Liver (tissue), 9 donors: Measurements from ENCODE around the gene MFSD6. TPM values are rescaled to one million over a fixed set of nuclear protein-coding genes. Genes with fewer than 3 reads are reported as not detected.

Experiments used
- DNase-seq: peaks from one replicate; pipeline ENCODE4 v3.0.0-alpha.2; 2017; ENCODE audit warnings: low spot score
- H3K27ac ChIP-seq, 2 donors: one replicate each; pipeline ENCODE4 v1.7.0; 2013; ENCODE audit warnings: inconsistent platforms in 2 of 2, low read length in 2 of 2, control low read depth in 1 of 2, low read depth in 1 of 2, mild to moderate bottlenecking in 1 of 2
- H3K27me3 ChIP-seq, 4 donors: one replicate each; pipeline versions ENCODE4 v1.6.1 to v1.7.0; 2013; ENCODE audit warnings: low read length in 3 of 4, inconsistent platforms in 1 of 4, mild to moderate bottlenecking in 1 of 4, moderate library complexity in 1 of 4; ENCODE audit not compliant: control insufficient read depth in 4 of 4, insufficient read depth in 4 of 4
- H3K36me3 ChIP-seq, 4 donors: one replicate each; pipeline versions ENCODE4 v1.6.1 to v1.7.0; 2013; ENCODE audit warnings: low read length in 3 of 4, mild to moderate bottlenecking in 3 of 4, low read depth in 1 of 4, moderate library complexity in 1 of 4; ENCODE audit not compliant: control insufficient read depth in 4 of 4, insufficient read depth in 3 of 4
- H3K4me1 ChIP-seq, 4 donors: one replicate each; pipeline versions ENCODE4 v1.6.1 to v1.7.0; 2013; ENCODE audit warnings: low read length in 3 of 4, mild to moderate bottlenecking in 3 of 4, moderate library complexity in 1 of 4; ENCODE audit not compliant: control insufficient read depth in 4 of 4, insufficient read depth in 4 of 4
- H3K4me3 ChIP-seq, 3 donors: one replicate each; pipeline versions ENCODE4 v1.6.1 to v1.7.0; 2013; ENCODE audit warnings: low read length in 3 of 3, control low read depth in 1 of 3, low read depth in 1 of 3, mild to moderate bottlenecking in 1 of 3
- H3K9ac ChIP-seq, 2 donors: one replicate each; pipeline ENCODE4 v1.7.0; 2013; ENCODE audit warnings: low read length in 2 of 2, mild to moderate bottlenecking in 2 of 2, moderate library complexity in 2 of 2, control low read depth in 1 of 2, low read depth in 1 of 2
- H3K9me3 ChIP-seq, 4 donors: one replicate each; pipeline versions ENCODE4 v1.6.1 to v1.7.0; 2013; ENCODE audit warnings: low read length in 3 of 4; ENCODE audit not compliant: control insufficient read depth in 4 of 4
- CTCF ChIP-seq: fragments of 150-350 bp; IDR thresholded peaks from 2 replicates; pipeline ENCODE4 v1.5.1; 2017; ENCODE audit warnings: improper control_type of control experiment, low read depth, low read length; ENCODE audit not compliant: missing input control
- EGR1 ChIP-seq, 2 donors: IDR thresholded peaks; 2 replicates each; pipeline ENCODE4 v1.6.1; 2016 to 2018; ENCODE audit warnings: antibody characterized with exemption in 2 of 2, low read depth in 2 of 2
- FOXA1 ChIP-seq: IDR thresholded peaks from 2 replicates; pipeline ENCODE4 v1.6.1; 2016; ENCODE audit warnings: antibody characterized with exemption
- FOXA2 ChIP-seq: IDR thresholded peaks from 2 replicates; pipeline ENCODE4 v1.6.1; 2016; ENCODE audit warnings: antibody characterized with exemption
- GABPA ChIP-seq, 2 donors: IDR thresholded peaks in 1 of 2; conservative IDR thresholded peaks in 1 of 2; 2 replicates each; pipeline ENCODE4 v1.6.1; 2016; ENCODE audit warnings: antibody characterized with exemption in 2 of 2, mild to moderate bottlenecking in 1 of 2, moderate library complexity in 1 of 2
- HNF4A ChIP-seq, 2 donors: conservative IDR thresholded peaks; 2 replicates each; pipeline ENCODE4 v1.6.1; 2016; ENCODE audit warnings: antibody characterized with exemption in 2 of 2, mild to moderate bottlenecking in 2 of 2
- HNF4G ChIP-seq: IDR thresholded peaks from 2 replicates; pipeline ENCODE4 v1.6.1; 2016; ENCODE audit warnings: antibody characterized with exemption
- JUND ChIP-seq, 2 donors: IDR thresholded peaks; 2 replicates each; pipeline ENCODE4 v1.6.1; 2016; ENCODE audit warnings: antibody characterized with exemption in 2 of 2
- NR2F2 ChIP-seq: IDR thresholded peaks from 2 replicates; pipeline ENCODE4 v1.6.1; 2016; ENCODE audit warnings: antibody characterized with exemption
- RAD21 ChIP-seq, 2 donors: IDR thresholded peaks; 2 replicates each; pipeline ENCODE4 v1.6.1; 2016; ENCODE audit warnings: antibody characterized with exemption in 2 of 2, mild to moderate bottlenecking in 2 of 2
- REST ChIP-seq: IDR thresholded peaks from 2 replicates; pipeline ENCODE4 v1.6.1; 2016; ENCODE audit warnings: antibody characterized with exemption, mild to moderate bottlenecking
- RXRA ChIP-seq, 2 donors: IDR thresholded peaks; 2 replicates each; pipeline ENCODE4 v1.6.1; 2017 to 2018; ENCODE audit warnings: antibody characterized with exemption in 2 of 2, mild to moderate bottlenecking in 1 of 2
- SP1 ChIP-seq: IDR thresholded peaks from 2 replicates; pipeline ENCODE4 v1.6.1; 2018; ENCODE audit warnings: antibody characterized with exemption, mild to moderate bottlenecking
- TAF1 ChIP-seq: conservative IDR thresholded peaks from 2 replicates; pipeline ENCODE4 v1.6.1; 2016; ENCODE audit warnings: antibody characterized with exemption, mild to moderate bottlenecking
- YY1 ChIP-seq: IDR thresholded peaks from 2 replicates; pipeline ENCODE4 v1.6.1; 2016; ENCODE audit warnings: antibody characterized with exemption, mild to moderate bottlenecking
- WGBS: extraction: QIAGEN DNeasy Blood & Tissue Kit; methylation state at CpG from one replicate; pipeline ENCODE4 v1.1.7; 2013; 5-methylcytosine and 5-hydroxymethylcytosine counted together
- polyA plus RNA-seq, 2 donors: library from polyadenylated mRNA; stranded (reverse) in 1 of 2; unstranded in 1 of 2; fragments of 200-250 nt in 1 of 2; fragments of >200 nt in 1 of 2; fragmentation: Nextera tagmentation in 1 of 2; extraction: Ambion mirVana in 1 of 2; gene quantifications; one replicate each; pipeline versions ENCODE4 v1.2.1 to v1.2.3, GENCODE V29; 2013 to 2015
- total RNA-seq, 2 donors: library from RNA; depleted of rRNA; stranded (reverse); fragments of >200 nt; gene quantifications; one replicate each; pipeline ENCODE4 v1.2.3, GENCODE V29; 2014
- TF ChIP-seq, protein P1 (sequence below): IDR thresholded peaks from 2 replicates; pipeline ENCODE4 v1.6.1; 2016; ENCODE audit warnings: antibody characterized with exemption
- TF ChIP-seq, protein P2 (sequence below): IDR thresholded peaks from 2 replicates; pipeline ENCODE4 v1.6.1; 2016; ENCODE audit warnings: antibody characterized with exemption
- TF ChIP-seq, protein P3 (sequence below): IDR thresholded peaks from 2 replicates; pipeline ENCODE4 v1.6.1; 2016; ENCODE audit warnings: antibody characterized with exemption
- donor health status: healthy.
- donor health status: healthy.
- donor health status: healthy.
- donor health status: healthy.
- donor health status: healthy.

Gene MFSD6
- total and polyA plus RNA-seq, 4 donors: 0.83 to 9.5 (median 2.4) TPM

DNA sequence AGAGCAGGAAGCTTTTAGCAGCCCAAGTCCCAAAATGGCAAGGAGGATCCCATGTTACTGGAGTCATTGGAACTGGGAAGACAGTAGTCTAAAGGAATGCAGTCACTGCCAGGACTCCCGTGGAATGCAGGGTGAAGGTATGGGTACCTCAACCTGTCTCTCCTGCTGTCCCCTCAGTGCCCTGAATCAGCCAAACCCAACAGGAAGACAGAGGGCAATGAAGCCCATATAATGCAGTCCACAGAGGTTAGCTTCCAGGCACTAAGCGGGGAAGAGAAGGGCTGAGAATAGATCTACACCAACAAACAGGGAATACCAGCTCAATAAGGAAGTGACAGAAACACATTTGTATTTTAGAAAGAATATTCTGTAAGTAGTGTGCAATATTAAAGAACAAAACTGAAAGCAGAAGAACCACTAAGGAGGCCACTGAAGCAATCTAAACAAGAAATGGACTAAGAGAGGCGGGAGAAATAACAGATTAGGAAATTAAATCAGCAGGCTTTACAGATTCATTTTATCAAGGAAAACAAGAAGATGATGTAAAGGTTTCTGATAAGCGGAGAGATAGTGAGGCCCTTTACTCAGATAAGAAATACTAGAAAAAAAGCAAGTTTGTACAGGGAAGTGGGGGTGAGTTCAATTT lies 118.1 kb downstream of the MFSD6 start:
- 91% methylated on average over 4 of the region's 4 CpGs for WGBS
- Histone ChIP-seq H3K4me1 (no peaks in the 10 kb centered on the region), H3K27ac (no peak overlapping the region), H3K36me3 (no peaks in the 10 kb centered on the region), H3K9me3 (no peaks in the 10 kb centered on the region), H3K27me3 (no peaks in the 10 kb centered on the region), H3K9ac (no peak overlapping the region), H3K4me3 (no peak overlapping the region)
- TF ChIP-seq JUND (IDR thresholded peaks at IDR 0.05) (no peak), HNF4G (no peak), YY1 (no peak), HNF4A (conservative IDR thresholded peaks at IDR 0.05) (no peak), FOXA2 (no peak), RAD21 (IDR thresholded peaks at IDR 0.05) (no peak), GABPA (IDR thresholded peaks at IDR 0.05 in 1 of 2, conservative IDR thresholded peaks at IDR 0.05 in 1 of 2) (no peak)
- TF ChIP-seq, protein P1, sequence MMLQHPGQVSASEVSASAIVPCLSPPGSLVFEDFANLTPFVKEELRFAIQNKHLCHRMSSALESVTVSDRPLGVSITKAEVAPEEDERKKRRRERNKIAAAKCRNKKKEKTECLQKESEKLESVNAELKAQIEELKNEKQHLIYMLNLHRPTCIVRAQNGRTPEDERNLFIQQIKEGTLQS: no peak
- no peak for DNase-seq

GRCh38 chr2:190527214-190527613 lies 119.1 kb downstream of the MFSD6 start:
- H3K27ac ChIP-seq: no peak overlapping the region
- no peak for DNase-seq
- WGBS: 97% methylated on average over 4 of the region's 4 CpGs
- no peaks in the 10 kb centered on the region for H3K27me3 ChIP-seq
- no peaks in the 10 kb centered on the region for H3K36me3 ChIP-seq
- H3K9me3 ChIP-seq: no peaks in the 10 kb centered on the region
- TF ChIP-seq, protein P2, sequence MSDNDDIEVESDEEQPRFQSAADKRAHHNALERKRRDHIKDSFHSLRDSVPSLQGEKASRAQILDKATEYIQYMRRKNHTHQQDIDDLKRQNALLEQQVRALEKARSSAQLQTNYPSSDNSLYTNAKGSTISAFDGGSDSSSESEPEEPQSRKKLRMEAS: no peak
- no peak for TF ChIP-seq HNF4G
- TF ChIP-seq REST: no peak
- TF ChIP-seq, protein P3, sequence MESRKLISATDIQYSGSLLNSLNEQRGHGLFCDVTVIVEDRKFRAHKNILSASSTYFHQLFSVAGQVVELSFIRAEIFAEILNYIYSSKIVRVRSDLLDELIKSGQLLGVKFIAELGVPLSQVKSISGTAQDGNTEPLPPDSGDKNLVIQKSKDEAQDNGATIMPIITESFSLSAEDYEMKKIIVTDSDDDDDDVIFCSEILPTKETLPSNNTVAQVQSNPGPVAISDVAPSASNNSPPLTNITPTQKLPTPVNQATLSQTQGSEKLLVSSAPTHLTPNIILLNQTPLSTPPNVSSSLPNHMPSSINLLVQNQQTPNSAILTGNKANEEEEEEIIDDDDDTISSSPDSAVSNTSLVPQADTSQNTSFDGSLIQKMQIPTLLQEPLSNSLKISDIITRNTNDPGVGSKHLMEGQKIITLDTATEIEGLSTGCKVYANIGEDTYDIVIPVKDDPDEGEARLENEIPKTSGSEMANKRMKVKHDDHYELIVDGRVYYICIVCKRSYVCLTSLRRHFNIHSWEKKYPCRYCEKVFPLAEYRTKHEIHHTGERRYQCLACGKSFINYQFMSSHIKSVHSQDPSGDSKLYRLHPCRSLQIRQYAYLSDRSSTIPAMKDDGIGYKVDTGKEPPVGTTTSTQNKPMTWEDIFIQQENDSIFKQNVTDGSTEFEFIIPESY: no peak
- no peak for TF ChIP-seq NR2F2
- TF ChIP-seq HNF4A (conservative IDR thresholded peaks at IDR 0.05): no peak
- TF ChIP-seq FOXA2: no peak
- TF ChIP-seq TAF1: no peak
- TF ChIP-seq FOXA1: no peak
- TF ChIP-seq YY1: no peak
- TF ChIP-seq SP1: no peak
- TF ChIP-seq GABPA (IDR thresholded peaks at IDR 0.05 in 1 of 2, conservative IDR thresholded peaks at IDR 0.05 in 1 of 2): no peak
- TF ChIP-seq CTCF: no peak
- no peak for TF ChIP-seq EGR1 (IDR thresholded peaks at IDR 0.05; ENCODE audit: low read depth in 2 of 2)
- TF ChIP-seq, protein P1: no peak
- no peak for TF ChIP-seq RXRA (IDR thresholded peaks at IDR 0.05)
- TF ChIP-seq RAD21 (IDR thresholded peaks at IDR 0.05): no peak
- no peak for TF ChIP-seq JUND (IDR thresholded peaks at IDR 0.05)
- H3K4me3 ChIP-seq: no peak overlapping the region
- H3K4me1 ChIP-seq: no peaks in the 10 kb centered on the region
- no peak overlapping the region for H3K9ac ChIP-seq
